ENCODE measurements around the gene CD300A. TPM values are rescaled to one million over a fixed set of nuclear protein-coding genes. Genes with fewer than 3 reads are reported as not detected.
A peak's percentile ranks its signal among the peaks of the same experiment; 100 is the strongest.

Gene CD300A
- total RNA-seq, 1 experiment from 2014 or later = 0.71 TPM

DNA sequence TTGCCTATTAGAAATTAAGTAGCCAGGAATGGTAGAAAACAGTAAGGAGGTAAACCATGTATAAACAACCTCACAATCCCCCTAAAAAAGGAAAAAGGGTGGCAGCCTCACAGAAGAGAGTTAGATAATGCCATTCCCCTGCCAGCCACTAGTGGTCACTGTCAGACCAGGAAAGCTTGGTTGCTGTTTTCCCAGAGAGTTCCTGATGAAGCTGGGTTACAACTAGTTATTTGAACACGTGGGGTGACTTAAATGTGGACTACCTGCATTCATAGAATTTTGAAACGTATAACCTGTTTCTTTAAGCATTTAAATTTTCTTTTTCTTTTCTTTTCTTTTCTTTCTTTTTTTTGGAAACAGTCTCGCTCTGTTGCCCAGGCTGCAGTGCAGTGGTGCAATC lies 28.7 kb upstream of the CD300A start:
- Histone ChIP-seq H3K79me2 (ENCODE audit: insufficient read depth, low read length) (peaks cover 3% of the 10 kb centered on the region; the same call in 1 of the 2 replicates), H3K36me3 (ENCODE audit: control insufficient read depth in 1 of 2, insufficient read depth in 2 of 2, low read length in 2 of 2) (peaks cover 5 to 17% of the 10 kb centered on the region in 2 experiments; a peak in 3 of 4 replicates), H3K27ac (ENCODE audit: low read depth, low read length) (no peak overlapping the region), H4K20me1 (ENCODE audit: insufficient read depth) (no peaks in the 10 kb centered on the region), H3K4me3 (replicated peaks in 1 of 2; ENCODE audit: low read depth in 1 of 2, low read length in 2 of 2) (no peak overlapping the region), H3K4me1 (ENCODE audit: control insufficient read depth in 1 of 2, insufficient read depth in 2 of 2, low read length in 2 of 2) (peaks cover 13 to 21% of the 10 kb centered on the region in 2 experiments), H3K4me2 (ENCODE audit: low read length) (no peak overlapping the region), H3K9me2 (ENCODE audit: insufficient read depth) (no peaks in the 10 kb centered on the region), H3K9ac (ENCODE audit: low read length) (no peak overlapping the region), H2AFZ (ENCODE audit: low read depth, low read length, poor library complexity, severe bottlenecking) (no peak overlapping the region), H3K9me3 (ENCODE audit: control insufficient read depth in 1 of 2, insufficient read depth in 1 of 2, low read depth in 1 of 2, low read length in 2 of 2) (peaks cover 7 to 10% of the 10 kb centered on the region in 2 experiments; a peak in 3 of 4 replicates), H3K27me3 (ENCODE audit: insufficient read depth, low read length) (no peaks in the 10 kb centered on the region)
- RAD21 ChIA-PET (ENCODE audit: low non-redundant PET in 1 of 2, low total read pairs in 2 of 2, uncharacterized antibody in 2 of 2, unreplicated experiment in 2 of 2) = interaction anchor here in 1 of 2 experiments (0.7 to 1.6 kb wide), 2 partner anchors 18 to 35 kb away, joined by 3 to 4 read pairs; no protein-coding TSS in a partner anchor
- intact Hi-C loops (cut with micrococcal nuclease) = no loop called here
- no TSS peak for BruUV-seq (replicated peaks)
- POLR2A ChIA-PET = interaction anchor here (1.2 kb wide), 1 partner anchor 17 kb away, joined by 3 read pairs; no protein-coding TSS in a partner anchor
- no peak for ATAC-seq
- no peak for TF ChIP-seq CEBPB (IDR thresholded peaks at IDR 0.05; ENCODE audit: low read depth)
- no peak for TF ChIP-seq EGR1 (IDR thresholded peaks at IDR 0.05; ENCODE audit: low read depth)
- TF ChIP-seq SIN3A (IDR thresholded peaks at IDR 0.05; ENCODE audit: low read depth) = no peak
- TF ChIP-seq YY1 (IDR thresholded peaks at IDR 0.05; ENCODE audit: extremely low read depth, insufficient replicate concordance, low read depth, low read length) = peak; percentile 27
- TF ChIP-seq CBX3 (IDR thresholded peaks at IDR 0.05; ENCODE audit: low read depth) = peak; percentile 100
- TF ChIP-seq ZFX (IDR thresholded peaks at IDR 0.05) = no peak
- TF ChIP-seq, protein P1, sequence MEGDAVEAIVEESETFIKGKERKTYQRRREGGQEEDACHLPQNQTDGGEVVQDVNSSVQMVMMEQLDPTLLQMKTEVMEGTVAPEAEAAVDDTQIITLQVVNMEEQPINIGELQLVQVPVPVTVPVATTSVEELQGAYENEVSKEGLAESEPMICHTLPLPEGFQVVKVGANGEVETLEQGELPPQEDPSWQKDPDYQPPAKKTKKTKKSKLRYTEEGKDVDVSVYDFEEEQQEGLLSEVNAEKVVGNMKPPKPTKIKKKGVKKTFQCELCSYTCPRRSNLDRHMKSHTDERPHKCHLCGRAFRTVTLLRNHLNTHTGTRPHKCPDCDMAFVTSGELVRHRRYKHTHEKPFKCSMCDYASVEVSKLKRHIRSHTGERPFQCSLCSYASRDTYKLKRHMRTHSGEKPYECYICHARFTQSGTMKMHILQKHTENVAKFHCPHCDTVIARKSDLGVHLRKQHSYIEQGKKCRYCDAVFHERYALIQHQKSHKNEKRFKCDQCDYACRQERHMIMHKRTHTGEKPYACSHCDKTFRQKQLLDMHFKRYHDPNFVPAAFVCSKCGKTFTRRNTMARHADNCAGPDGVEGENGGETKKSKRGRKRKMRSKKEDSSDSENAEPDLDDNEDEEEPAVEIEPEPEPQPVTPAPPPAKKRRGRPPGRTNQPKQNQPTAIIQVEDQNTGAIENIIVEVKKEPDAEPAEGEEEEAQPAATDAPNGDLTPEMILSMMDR (IDR thresholded peaks at IDR 0.05 in 2 of 3, conservative IDR thresholded peaks at IDR 0.05 in 1 of 3; ENCODE audit: borderline replicate concordance in 1 of 3, insufficient read depth in 1 of 3, low read depth in 2 of 3, low read length in 2 of 3) = peak in 2 of 3 experiments; percentile 99; a peak in 5 of 6 replicates
- TF ChIP-seq POLR2AphosphoS5 (IDR thresholded peaks at IDR 0.05; ENCODE audit: low read depth, low read length) = peak; percentile 29; the same call in 1 of the 2 replicates
- peak; percentile 70 for TF ChIP-seq RAD21 (IDR thresholded peaks at IDR 0.05; ENCODE audit: low read depth)
- peak; percentile 37 for DNase-seq (ENCODE audit: low read depth, low spot score)
- CTCF ChIA-PET = interaction anchor here (0.6 to 2.3 kb wide), 11 partner anchors 8 to 300 kb away, joined by 3 to 8 read pairs (median 3); no protein-coding TSS in a partner anchor
